GM21528 (cell line): ENCODE measurements around the gene SPOCK2.

Experiments
- ATAC-seq: cut with Tn5 transposase; IDR thresholded peaks from one replicate; pipeline ENCODE4 v1.9.1; 2021; ENCODE audit warnings: mild to moderate bottlenecking, moderate library complexity; ENCODE audit not compliant: unreplicated experiment, low FRiP score

Gene SPOCK2

DNA sequence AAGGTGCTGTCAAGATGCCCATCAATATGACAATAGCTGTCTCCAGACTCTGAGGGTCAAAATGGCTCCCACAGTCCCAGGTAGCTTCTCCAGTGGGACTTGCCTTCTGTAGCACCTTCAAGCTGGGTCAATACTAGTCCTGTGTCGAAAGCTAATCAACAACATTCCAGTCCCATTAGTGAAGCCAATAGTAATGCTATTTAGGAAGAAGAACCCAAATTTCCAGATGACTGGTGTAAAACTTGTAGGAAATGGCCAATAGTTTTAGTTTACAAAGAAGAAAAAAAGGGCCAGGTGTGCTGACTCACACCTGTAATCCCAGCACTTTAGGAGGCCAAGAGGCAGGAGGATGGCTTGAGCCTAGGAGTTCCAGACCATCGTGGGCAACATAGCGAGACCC lies 2.0 kb upstream of the SPOCK2 start:
- ATAC-seq: no peak

DNA sequence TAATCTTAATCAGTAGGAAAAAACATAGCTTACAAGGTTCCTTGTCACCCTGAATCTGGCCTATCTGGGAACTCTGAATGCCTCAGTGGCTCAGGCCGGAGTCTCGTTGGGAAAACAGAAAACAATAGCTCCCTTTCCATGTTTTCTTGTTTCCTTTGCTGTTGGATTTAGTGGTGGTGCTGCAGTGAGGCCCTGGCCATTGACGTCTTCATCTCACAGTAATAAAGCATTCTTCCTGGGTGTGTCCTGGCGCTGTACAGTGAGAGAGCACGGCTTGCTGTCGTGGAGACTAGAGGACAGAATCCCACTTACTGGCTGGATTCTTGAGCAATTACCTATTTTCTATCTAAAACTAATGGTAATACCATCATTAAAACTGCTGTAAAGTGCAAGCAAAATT lies 1.3 kb upstream of the SPOCK2 start:
- no peak for ATAC-seq

DNA sequence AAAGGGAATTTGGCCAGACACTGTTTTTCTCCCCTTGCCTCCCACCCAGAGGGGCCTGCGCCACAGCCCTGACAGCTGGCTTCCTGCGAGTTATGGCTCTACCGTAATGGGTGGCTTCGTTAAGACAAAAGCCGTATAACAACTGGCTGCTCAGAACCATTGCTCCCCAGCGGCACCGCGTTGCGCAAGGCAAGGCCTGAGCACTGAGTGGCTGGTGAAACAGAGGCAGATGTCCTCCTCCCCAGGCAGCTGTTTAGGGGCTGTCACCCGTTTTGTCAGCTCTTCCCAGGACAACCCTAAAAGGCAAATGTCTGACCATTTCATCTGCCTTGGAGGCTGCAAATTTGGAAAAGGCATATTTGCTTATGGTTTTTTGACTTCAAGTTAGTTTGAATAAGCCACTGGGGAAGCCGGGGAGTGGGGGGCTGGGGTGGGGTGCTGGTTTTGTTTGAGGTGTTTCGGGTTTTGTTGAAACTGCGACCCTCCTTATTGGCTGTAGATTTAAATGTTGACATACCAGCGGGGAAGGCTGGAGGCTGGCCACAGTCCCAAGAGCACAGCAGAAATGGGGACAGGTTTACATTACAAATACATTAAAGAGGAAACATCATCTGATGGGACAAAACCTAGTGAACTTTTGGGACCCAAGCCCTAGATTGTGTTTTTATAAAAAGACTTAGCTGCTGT lies 681 bp upstream of the SPOCK2 start:
- ATAC-seq: no peak

DNA sequence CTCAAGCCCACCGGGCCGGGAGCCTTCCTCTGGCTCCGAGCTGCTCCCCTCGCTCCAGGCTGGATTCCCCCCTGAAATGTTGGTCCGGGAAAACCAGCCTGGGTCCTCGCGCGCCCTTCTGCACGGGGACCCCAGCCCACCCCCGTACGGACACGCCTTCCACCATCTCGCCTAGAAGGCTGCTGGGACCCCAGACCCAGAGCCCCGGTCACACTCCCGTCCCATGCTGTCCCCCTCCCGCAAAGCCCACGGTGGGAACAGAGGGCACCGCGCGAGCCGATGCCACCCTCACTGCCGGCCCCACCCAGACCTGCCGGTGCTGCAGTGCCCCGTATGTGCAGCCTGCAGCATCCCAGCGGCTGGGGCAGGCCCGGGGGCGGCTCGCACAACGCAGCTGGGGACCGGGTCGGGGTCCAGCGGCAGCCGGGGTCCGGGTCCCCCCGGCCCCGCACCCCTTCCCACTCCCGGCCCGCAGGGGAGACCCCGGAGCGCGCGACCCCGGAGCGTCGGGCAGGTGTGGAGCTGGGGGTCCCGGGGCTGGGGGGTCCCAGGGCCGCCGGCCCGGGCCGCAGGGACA lies 871 bp downstream of the SPOCK2 start:
- ATAC-seq: no peak

DNA sequence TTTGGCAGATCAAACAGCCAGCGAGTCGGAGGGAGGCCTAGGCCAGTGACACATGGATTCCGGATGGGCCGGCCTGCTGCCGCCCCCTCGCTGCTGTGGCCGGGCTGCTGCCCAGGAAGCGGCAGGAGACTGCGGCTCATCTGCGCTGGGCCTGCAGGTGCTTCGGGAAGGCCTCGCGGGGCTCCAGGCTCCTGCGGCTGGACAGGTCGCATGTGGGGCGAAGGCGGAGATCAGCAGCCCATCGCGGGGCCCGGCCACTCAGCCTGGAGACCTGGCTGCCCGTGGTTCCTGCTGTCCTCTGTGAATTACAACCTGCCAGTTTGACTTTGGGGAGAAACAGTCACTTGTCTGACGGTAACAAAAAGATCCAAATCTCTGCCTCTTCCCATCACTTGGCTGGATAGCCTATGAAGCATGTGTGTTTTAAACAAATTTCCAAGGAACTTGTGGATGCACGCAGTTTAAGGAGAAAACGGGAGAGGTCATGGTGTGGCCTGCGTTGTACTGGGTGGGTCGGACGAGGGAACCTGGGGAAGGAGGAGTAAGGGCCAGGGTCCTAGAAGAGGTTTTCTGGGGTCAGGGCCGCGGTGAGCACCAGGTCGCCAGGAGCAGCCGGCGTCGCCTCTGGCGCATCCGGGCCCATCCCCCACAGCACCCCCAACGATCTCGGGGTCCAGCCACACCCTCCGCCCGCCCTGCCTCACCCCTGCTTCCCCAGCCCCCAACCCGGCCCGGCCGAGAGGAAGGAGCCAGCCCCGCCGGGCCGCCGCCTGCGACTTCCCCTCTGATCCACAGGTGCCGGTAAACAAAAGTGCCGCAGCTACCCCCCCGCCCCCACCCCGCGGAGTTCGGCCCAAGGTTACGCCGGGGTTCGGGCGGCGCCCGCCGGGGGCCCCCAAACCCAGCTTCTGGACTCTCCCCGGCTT lies 1.6 kb downstream of the SPOCK2 start:
- ATAC-seq: no peak

DNA sequence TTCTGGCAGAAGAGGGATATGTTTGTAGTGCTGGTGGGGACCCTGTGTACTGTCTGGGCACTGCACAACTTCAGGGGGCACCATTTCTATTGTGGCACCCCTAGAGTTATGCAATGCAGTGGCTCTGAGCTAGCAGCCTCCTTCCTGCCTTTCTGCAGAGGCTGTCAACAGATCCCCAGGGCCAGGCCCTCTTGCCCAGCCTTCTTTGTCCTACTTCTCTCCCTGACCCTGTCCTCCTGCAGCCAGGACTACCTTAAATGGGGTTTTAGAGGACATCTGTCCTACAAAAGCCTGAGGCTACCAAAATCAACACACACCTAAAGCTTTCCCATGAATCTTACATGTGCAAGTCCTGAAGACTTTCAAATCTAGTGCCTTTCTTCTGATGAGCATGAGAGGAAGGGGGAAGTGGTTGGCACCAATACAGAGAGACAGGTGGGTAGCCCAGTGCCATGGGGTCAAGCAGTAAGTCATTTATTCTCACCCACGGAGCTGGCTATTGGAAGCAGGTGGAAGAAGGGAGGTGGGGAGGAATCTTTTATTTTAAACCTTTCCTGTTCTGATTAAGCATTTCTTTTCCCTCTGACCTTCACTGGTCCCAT lies 2.4 kb downstream of the SPOCK2 start:
- ATAC-seq: no peak

DNA sequence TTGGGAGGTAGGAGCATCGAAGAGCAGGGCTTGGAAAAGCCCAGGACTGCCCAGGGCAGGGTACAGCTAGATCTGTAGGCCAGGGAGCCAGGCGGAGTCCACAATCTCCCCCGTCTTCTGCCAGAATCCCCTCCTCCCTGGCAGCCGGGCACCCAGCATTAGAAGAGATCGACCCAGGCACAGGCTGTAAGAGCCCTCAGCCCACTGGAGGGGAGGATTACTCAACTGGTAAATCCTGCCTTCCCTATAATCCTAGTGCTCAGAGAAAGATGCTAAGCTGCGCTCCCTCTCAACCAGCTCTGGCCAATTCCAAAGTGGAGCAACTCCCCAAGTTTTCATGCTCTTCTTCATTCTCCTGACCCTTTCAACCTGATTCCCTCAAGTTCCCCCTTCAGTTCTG lies 3.2 kb downstream of the SPOCK2 start:
- no peak for ATAC-seq

DNA sequence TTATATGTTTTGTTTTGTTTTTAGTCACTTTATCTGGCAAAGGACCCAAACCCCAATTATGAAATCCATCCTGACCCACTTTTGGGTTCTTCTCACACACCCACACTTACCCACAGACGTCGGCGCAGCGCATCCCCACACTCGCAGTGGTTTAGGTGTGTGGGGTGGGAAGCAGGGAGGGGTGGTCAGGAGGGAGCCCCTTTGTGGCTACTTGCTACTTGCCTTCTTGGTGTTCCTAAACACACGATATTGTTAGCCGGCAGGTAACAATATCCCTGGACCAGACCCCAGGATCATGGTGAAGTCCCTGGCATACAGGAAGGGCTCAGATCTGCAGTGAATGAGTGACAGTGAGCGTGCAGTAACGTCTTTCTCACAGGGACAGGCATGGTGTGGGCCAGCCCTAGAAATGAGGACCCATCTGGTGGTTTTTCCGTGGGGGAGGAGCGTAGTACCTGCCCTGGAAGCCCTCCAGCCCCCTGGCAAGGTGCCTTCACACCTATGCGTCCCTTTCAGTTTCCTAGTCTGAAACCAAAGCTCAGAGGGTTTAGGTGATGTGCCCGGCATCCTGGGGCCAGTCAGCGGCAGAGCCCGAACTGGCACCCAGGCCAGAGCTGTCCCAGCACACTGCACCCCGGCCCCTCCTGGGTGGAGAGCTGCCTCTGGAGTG lies 4.4 kb downstream of the SPOCK2 start:
- no peak for ATAC-seq

DNA sequence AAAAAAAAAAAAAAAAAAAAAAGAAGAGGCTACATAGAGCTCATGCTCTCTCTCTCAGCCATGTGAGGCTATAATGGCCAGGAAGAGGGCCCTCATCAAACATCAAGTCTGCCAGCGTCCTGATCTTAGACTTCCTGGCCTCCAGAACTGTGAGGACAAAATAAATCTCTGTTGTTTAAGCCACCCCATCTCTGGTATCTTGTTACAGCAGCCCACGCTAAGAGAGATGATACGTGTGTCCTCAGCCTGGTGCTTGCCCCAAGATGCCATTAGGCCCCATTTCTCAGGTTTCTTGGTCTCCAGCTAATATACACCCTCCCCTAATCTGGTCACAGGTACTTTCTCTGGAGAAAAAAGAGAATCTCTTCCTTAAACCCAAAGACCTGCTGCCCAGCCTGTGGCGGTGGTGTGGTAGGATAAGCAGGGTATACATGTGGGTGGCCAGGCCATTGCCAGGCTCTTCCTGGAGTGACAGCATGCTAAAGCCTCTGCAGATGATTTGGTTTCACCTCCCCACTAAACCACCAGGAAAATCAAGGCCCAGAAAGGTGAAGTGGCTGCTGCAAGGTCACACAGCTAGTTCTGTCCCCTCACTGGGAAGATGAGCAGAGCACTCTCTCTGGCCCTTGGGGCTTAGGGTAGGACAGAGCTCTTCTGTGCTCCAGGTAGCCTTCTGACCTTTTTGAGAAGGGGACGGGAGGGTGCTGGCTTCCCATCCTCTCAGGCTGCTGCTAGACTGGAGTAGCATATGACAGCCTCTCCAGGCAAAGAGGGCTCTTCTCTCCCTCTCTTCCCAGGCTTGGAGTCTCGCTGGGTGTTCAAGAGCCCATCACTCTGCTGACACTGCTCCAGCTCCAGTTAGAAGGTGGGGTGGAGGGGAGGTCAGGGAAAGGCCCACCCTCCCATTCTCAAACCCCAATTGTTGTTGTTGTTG lies 5.2 kb downstream of the SPOCK2 start:
- ATAC-seq: no peak

DNA sequence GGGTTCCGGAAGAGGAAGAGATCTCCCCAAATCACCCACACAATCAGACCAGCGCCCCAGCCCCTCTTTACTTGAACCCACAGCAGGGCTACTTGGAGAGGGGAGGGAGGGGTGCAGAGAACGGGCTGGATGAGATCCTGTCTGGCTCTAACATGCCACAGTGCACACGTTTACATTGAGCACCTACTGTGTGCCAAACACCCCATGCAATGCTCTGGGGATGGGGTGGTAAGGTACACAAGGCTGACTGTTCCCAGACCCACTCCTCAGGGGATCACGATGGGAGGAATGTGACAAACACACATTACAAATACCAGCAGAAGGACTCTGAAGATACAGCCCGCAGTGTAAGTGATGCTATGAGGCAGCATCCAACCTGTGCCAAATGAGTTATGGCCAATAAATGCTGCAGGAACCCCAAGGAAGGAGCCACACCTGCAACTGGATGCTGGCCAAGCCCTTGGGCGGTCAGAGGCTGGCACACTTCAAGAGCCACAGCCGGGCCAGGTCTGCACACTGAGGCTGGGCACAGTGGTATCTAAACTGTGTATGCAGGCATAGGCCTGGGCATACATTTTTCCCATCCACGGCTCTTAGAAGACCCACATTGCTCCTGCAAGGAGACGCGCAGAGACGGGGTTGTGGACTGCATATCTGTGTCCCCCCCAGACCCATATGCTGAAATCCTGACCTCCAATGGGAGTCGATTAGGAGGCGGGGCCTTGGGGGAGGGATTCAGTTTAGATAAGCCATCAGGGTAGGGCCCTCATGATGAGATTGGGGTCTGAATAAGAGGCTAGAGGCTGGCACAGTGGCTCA lies 6.4 kb downstream of the SPOCK2 start:
- no peak for ATAC-seq

DNA sequence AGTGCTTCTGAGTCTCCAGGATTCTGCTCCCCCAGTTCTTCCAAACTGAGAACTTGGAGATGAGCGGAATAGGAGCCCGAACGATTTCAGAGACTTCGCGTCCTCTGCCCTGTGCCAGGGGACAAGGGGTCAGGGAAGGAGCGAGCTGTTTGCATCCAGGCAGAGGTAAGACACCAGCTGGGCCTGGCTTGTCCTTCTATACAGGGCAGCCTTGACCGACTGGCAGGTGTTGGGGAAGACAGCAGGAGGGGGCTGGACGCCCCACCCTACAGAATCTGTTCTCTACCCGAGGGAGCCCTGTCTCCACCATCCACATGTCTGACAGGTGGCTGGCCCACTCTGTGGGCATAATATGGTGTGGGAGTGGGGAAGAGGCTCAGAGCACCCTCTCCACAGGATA lies 7.1 kb downstream of the SPOCK2 start:
- no peak for ATAC-seq

DNA sequence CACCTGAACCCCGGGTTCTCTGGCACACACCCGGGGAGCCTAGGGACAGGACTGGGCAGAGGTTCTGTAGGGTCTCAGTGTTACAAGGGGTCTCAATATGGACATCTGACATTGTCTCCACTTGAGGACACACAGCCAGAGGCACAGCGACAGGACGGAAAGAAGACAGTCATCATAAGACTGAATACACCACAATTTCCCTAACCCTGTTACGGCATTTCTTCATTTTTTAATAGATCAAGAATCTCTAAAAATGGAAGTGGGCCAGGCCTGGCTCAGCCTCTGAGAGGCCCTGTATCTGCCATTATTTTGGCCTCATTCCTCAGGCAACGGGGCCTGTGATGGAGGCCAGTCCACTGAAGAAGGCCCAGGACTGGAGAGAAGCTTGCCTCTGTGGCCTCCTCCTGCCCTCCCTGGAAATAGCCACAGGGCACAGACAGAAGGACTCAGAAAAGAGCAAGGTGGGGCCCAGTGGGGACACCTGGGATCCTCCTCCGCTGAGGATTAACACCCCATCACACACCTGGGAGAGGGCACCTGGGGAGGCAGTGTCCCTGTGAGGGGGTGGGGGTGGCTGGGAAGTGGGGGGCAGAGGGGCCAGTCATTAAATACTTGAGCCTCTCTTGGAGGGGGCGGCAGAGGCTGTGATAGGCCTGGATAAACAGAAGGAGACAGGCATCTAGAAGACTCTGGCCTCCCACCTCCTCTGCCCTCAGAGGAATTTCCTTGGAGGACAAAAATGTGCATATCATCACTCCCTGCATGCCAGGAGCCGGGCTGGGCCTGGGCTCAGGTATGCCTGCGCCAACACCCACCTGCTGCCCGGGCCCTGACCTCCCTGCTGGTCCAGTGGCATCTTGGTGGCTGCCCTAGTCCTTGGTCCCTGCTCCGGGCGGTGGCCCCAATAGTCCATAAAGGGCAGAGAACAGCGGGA lies 8.0 kb downstream of the SPOCK2 start:
- no peak for ATAC-seq

DNA sequence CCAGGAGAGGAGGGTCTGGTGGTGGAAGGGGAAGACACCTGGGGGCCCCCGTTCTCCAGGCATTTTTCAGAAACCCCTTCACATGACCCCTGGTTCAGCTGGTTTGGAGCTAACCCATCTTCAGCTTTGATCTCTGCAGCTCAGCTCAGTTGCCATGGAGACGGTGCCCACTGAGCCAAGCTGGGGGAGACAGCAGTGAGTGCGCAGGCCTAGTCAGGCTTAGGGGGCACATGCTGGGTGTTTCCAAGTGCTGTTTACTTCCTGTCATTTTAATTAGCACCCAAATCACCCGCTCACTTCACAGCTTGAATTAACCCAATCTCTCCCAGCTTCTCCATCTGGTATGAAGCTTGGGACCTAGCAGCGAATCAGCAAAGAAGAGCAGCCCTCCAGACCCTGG lies 9.0 kb downstream of the SPOCK2 start:
- ATAC-seq: no peak

DNA sequence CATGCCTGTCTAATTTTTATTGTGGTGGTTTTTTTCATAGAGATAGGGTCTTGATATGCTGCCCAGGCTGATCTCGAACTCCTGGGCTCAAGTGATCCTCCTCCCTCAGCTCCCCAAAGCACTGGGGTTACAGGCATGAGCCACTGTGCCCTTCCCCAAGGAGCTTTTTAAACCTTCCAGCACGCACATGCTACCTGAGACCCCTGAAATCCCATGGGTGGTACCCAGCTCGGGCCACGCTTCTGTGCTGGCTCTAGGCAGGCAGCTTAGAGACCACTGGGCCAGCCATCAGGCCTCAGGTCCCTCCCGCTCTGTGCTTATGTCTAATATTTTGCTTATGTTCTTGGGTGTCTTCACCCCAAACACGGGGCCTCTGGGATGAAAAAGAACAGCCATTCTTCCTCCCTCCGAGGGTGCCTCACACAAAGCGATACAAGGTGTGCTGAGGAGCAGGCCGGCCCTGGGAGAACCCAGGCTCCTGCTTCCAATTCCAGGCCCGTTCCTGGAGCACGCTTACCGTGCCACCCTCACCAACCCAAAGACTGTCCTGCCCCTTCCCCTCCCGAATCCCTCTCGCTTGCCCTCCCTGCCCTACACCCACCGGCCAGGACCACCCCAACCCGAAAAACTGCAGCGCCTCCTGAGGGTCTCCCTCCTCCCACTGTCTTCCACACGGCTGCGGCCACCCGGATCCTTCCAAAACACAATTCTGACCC lies 10.9 kb downstream of the SPOCK2 start:
- no peak for ATAC-seq

DNA sequence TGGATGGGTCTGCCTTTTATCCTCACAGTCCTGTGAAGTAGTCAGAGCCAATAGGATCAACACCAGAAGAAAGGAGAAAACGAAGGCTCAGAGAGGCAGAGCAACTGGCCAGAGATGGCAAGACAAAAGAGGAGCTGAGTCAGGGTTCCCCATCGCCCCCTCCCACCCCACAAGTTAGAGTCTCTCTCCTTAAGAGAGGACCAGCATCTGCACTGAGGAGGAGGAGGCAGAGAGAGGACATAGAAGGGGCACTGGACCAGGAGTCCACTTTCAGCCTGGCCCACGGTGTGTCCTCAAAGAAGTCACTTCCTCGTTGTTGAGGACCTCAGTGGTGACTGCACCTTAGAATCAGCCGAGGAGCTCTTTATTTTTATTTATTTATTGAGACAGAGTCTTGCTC lies 11.6 kb downstream of the SPOCK2 start:
- no peak for ATAC-seq

DNA sequence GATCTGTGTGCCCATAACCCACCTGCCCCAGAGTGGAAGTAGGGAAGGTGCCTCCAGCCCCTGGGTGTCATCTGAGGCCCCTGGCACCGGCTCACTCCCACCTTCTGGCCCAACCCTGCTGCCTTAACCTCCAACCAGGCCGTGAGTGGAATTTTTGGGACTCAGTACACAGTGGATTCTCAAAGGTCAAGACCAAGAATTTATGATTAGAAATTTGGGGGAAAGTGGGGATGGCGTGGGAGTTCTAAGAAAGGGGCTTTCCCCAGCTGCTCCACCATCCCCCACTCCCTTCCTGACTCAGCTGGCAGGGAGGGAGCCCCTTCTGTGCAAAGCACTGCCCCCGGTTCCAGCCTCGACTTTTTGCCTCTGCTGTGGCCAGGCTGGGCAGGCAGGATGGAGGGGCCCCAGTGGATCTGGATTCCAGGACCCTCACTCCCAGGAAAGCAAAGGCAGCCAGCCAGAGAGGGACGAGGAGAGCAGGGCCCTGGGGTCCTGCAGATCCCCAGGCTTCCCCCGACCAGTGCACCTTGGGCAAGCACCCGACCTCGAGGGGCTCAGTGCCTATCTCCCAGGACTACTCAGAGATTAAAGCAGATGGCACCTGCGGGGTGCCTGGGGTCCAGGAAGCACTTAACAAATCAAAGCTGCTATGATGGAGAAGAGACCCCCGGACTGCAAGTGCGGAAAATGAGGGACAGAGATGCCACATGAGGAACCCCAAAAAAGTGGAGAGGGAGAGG lies 12.8 kb downstream of the SPOCK2 start:
- no peak for ATAC-seq
